K562 (cell line): ENCODE data around the gene OPA1. TPM values are rescaled to one million over a fixed set of nuclear protein-coding genes. Genes with fewer than 3 reads are reported as not detected.

ENCODE experiments used
- ATAC-seq: fragments of 200-7000 bp; cut with Tn5 transposase; 3 replicates; pipeline ENCODE4 v1.9.1; 2020; ENCODE audit warnings: moderate library complexity
- BruUV-seq: library from RNA; stranded (reverse); fragments of 400-500 nt; replicated peaks from 2 replicates; lab custom pipeline; 2021; lab: Mats Ljungman, UMichigan
- CTCF ChIA-PET: fragments of 300-600 bp; formaldehyde crosslinking; extraction: SDS; loops from one replicate; lab custom pipeline; 2021; ENCODE audit warnings: low intra/inter-chr PET ratio; lab: Yijun Ruan, JAX
- POLR2A ChIA-PET: fragments of 300-600, 350-650 bp; sonication (Branson Sonifier 250); formaldehyde crosslinking; extraction: SDS; loops from one replicate; lab custom pipeline; 2021; ENCODE audit warnings: antibody characterized with exemption, inconsistent platforms; lab: Yijun Ruan, JAX
- DNase-seq, 4 experiments: peaks; one replicate each; pipeline versions ENCODE4 v3.0.0 to v3.0.0-alpha.2; 2011 to 2018; ENCODE audit warnings: low spot score in 3 of 4, mixed read lengths in 3 of 4; ENCODE audit errors: extremely low read depth in 1 of 4
- FAIRE-seq: peaks from 2 replicates; lab custom pipeline; 2011; peaks lifted over from hg19 to GRCh38; lab: Jason Lieb, UNC
- H2AFZ ChIP-seq: 2 replicates; pipeline ENCODE4 v1.6.0; 2011; ENCODE audit warnings: low read depth, low read length, control low read depth, inconsistent platforms
- H3K27ac ChIP-seq: fragments of 200-600 bp; 3 replicates; pipeline ENCODE4 v1.8.0; 2011; ENCODE audit warnings: low read depth, mild to moderate bottlenecking, control low read depth, inconsistent platforms, low read length, moderate library complexity, mixed read lengths; ENCODE audit errors: extremely low read depth
- H3K27me3 ChIP-seq, 2 experiments: fragments of 300-600 bp in 1 of 2; 2 replicates in 1 of 2; 3 replicates in 1 of 2; pipeline versions ENCODE4 v1.6.0 to v1.8.0; 2011; ENCODE audit warnings: inconsistent platforms in 2 of 2, low read length in 2 of 2, mild to moderate bottlenecking in 1 of 2, mixed read lengths in 1 of 2, moderate library complexity in 1 of 2; ENCODE audit not compliant: control insufficient read depth in 2 of 2, insufficient read depth in 2 of 2
- H3K36me3 ChIP-seq: fragments of 300-600 bp; 3 replicates; pipeline ENCODE4 v1.8.0; 2011; ENCODE audit warnings: mild to moderate bottlenecking, low read length, inconsistent platforms; ENCODE audit not compliant: control insufficient read depth, insufficient read depth
- H3K4me1 ChIP-seq, 2 experiments: fragments of 200-600 bp in 1 of 2; replicated peaks in 1 of 2; 2 replicates in 1 of 2; 3 replicates in 1 of 2; pipeline versions ENCODE4 v1.5.1 to v1.8.0; 2011; ENCODE audit warnings: inconsistent platforms in 2 of 2, low read length in 2 of 2, mild to moderate bottlenecking in 1 of 2, mixed read lengths in 1 of 2, moderate library complexity in 1 of 2; ENCODE audit not compliant: control insufficient read depth in 2 of 2, insufficient read depth in 2 of 2
- H3K4me2 ChIP-seq: 2 replicates; pipeline ENCODE4 v1.6.1; 2011; ENCODE audit warnings: low read length, control low read depth, inconsistent platforms, mixed read lengths; ENCODE audit not compliant: insufficient read depth
- H3K4me3 ChIP-seq: fragments of 200-600 bp; sonication (generic), shearing (Covaris generic); 2 replicates; pipeline ENCODE4 v1.5.1; 2016; ENCODE audit warnings: control low read depth, inconsistent platforms
- H3K79me2 ChIP-seq: fragments of 200-600 bp; 3 replicates; pipeline ENCODE4 v1.8.0; 2011; ENCODE audit warnings: low read length, inconsistent platforms; ENCODE audit not compliant: control insufficient read depth, insufficient read depth
- H3K9ac ChIP-seq, 2 experiments: 2 replicates each; pipeline versions ENCODE4 v1.6.0 to v1.6.1; 2011; ENCODE audit warnings: low read depth in 2 of 2, low read length in 2 of 2, control low read depth in 1 of 2, inconsistent platforms in 1 of 2, mild to moderate bottlenecking in 1 of 2, mixed read lengths in 1 of 2; ENCODE audit not compliant: insufficient read depth in 1 of 2
- H3K9me1 ChIP-seq: one replicate; pipeline ENCODE4 v1.6.0; 2011; ENCODE audit warnings: inconsistent platforms, mild to moderate bottlenecking, low read length, moderate library complexity; ENCODE audit not compliant: control insufficient read depth, insufficient read depth
- H3K9me3 ChIP-seq: replicated peaks from 2 replicates; pipeline ENCODE4 v1.5.1; 2011; ENCODE audit warnings: low read depth, low read length, inconsistent platforms; ENCODE audit not compliant: control insufficient read depth, insufficient read depth
- H4K20me1 ChIP-seq: replicated peaks from 2 replicates; pipeline ENCODE4 v1.6.1; 2011; ENCODE audit warnings: low read length, inconsistent platforms, mixed read lengths; ENCODE audit not compliant: control insufficient read depth, insufficient read depth
- ARID1B ChIP-seq: fragments of 450-650 bp; IDR thresholded peaks from 2 replicates; pipeline ENCODE4 v1.6.1; 2016; ENCODE audit warnings: antibody characterized with exemption, mild to moderate bottlenecking, inconsistent platforms
- CREB3 ChIP-seq: fragments of 450-650 bp; conservative IDR thresholded peaks from 2 replicates; pipeline ENCODE4 v1.6.1; 2016; ENCODE audit warnings: missing genetic modification characterization, low read depth, mild to moderate bottlenecking, missing compliant biosample characterization, moderate library complexity
- DACH1 ChIP-seq: fragments of 450-650 bp; IDR thresholded peaks from 2 replicates; pipeline ENCODE4 v1.6.1; 2018; ENCODE audit not compliant: partially characterized antibody
- MAX ChIP-seq: sonication (generic); formaldehyde crosslinking; IDR thresholded peaks from 2 replicates; pipeline ENCODE4 v1.9.0; 2022; ENCODE audit warnings: mild to moderate bottlenecking, missing genetic modification reagents
- NCOR1 ChIP-seq: fragments of 450-650 bp; IDR thresholded peaks from 2 replicates; pipeline ENCODE4 v1.6.1; 2016; ENCODE audit warnings: mild to moderate bottlenecking, moderate library complexity
- NR0B1 ChIP-seq: fragments of 450-650 bp; IDR thresholded peaks from one replicate; pipeline ENCODE4 v1.6.1; 2018; ENCODE audit warnings: mild to moderate bottlenecking, moderate library complexity; ENCODE audit not compliant: partially characterized antibody
- PRPF4 ChIP-seq: fragments of 200-400 bp; formaldehyde crosslinking; IDR thresholded peaks from one replicate; pipeline ENCODE4 v1.6.1; 2017; ENCODE audit warnings: low read length, low read depth, mild to moderate bottlenecking; ENCODE audit not compliant: insufficient read depth, poor library complexity, severe bottlenecking
- SMAD3 ChIP-seq: fragments of 450-650 bp; formaldehyde crosslinking; conservative IDR thresholded peaks from 2 replicates; pipeline ENCODE4 v1.4.0; 2020; ENCODE audit warnings: mild to moderate bottlenecking
- SMAD4 ChIP-seq: fragments of 250-450 bp; sonication (Bioruptor Pico); conservative IDR thresholded peaks from 2 replicates; pipeline ENCODE4 v1.8.0; 2021; ENCODE audit warnings: inconsistent platforms, mild to moderate bottlenecking, moderate library complexity
- TEAD4 ChIP-seq, 2 experiments: sonication (generic) in 1 of 2; formaldehyde crosslinking in 1 of 2; IDR thresholded peaks; 2 replicates each; pipeline versions ENCODE4 v1.6.1 to v1.8.0; 2012 to 2022; ENCODE audit warnings: borderline replicate concordance in 1 of 2, inconsistent platforms in 1 of 2, low read length in 1 of 2, mild to moderate bottlenecking in 1 of 2, missing genetic modification reagents in 1 of 2
- TFE3 ChIP-seq: fragments of 450-650 bp; formaldehyde crosslinking; IDR thresholded peaks from 2 replicates; pipeline ENCODE4 v1.4.0; 2020; ENCODE audit warnings: mild to moderate bottlenecking, mixed read lengths
- ZNF274 ChIP-seq: IDR thresholded peaks from 2 replicates; pipeline ENCODE4 v1.6.1; 2011; ENCODE audit warnings: low read depth, mild to moderate bottlenecking, low read length, moderate library complexity, borderline replicate concordance
- WGBS: fragments of 100-300 bp; shearing (Covaris generic); methylation state at CpG from one replicate; pipeline ENCODE4 v1.1.6; 2016; ENCODE audit warnings: low coverage, mixed read lengths; ENCODE audit not compliant: insufficient coverage; ENCODE audit errors: missing lambda C conversion rate; 5-methylcytosine and 5-hydroxymethylcytosine counted together
- in situ Hi-C: fragments of 300-500 bp; cut with MboI; formaldehyde crosslinking; loops from 4 replicates; pipeline ENCODE4 v1.15.0; 2018; ENCODE audit warnings: inconsistent platforms, mixed read lengths
- intact Hi-C: fragments of 100-400 bp; cut with micrococcal nuclease; formaldehyde crosslinking; loops from 2 replicates; pipeline ENCODE4 v1.14.2; 2022
- polyA plus RNA-seq, 8 experiments: library from polyadenylated mRNA; depleted of rRNA in 4 of 8; stranded (reverse) in 5 of 8; unstranded in 3 of 8; fragments of >200 nt; fragmentation: Nextera tagmentation in 2 of 8; fragmentation: Illumina TruSeq in 1 of 8; extraction: Ambion mirVana in 2 of 8; extraction: Trizol in 1 of 8; gene quantifications; 2 replicates each; pipeline versions ENCODE4 v1.2.1 to v1.2.3, GENCODE V29; 2011 to 2014; ENCODE audit warnings: inconsistent platforms in 1 of 8, missing spikeins in 1 of 8
- total RNA-seq, 7 experiments: library from RNA; depleted of rRNA in 6 of 7; stranded (reverse); fragments of >200 nt in 6 of 7; fragmentation: Illumina TruSeq in 2 of 7; extraction: Trizol in 2 of 7; gene quantifications; 2 replicates each; pipeline versions ENCODE4 v1.2.1 to v1.2.3, GENCODE V29; 2011 to 2021; ENCODE audit warnings: low replicate concordance in 1 of 7

Gene OPA1
- total and polyA plus RNA-seq, 9 of the 15 experiments (the other 6 are each of a cell fraction or from before 2014, with no cell fraction given): 19.7 to 127 (median 94.7) TPM

- no peak for TF ChIP-seq MAX (CRISPR knock-in tag)
- TF ChIP-seq PRPF4: no peak
- TF ChIP-seq, all 486 proteins: peak for 20
Measured at GRCh38 chr3:193744048-193744821, 151.2 kb downstream of the OPA1 start (continued).

GRCh38 chr3:193744822-193745684 lies 152.0 kb downstream of the OPA1 start:
- ATAC-seq (peak; percentile 81), FAIRE-seq (peak; percentile 87), DNase-seq (peak in 3 of 4 experiments; percentile 29 to 77 (median 61))
- no peaks in the 10 kb centered on the region for H3K36me3 ChIP-seq
- peak overlapping the region; percentile 99 for H2AFZ ChIP-seq
- 19% methylated on average over 9 of the region's 9 CpGs for WGBS
- H4K20me1 ChIP-seq: no peaks in the 10 kb centered on the region
- H3K4me1 ChIP-seq: peaks cover 6 to 18% of the 10 kb centered on the region in 2 experiments; a peak in 4 of 5 replicates
- peak overlapping the region; percentile 37 to 66; a peak in 3 of 4 replicates for H3K9ac ChIP-seq
- intact Hi-C loops (loop anchor here (10.0 kb wide), 1 partner anchor 80 kb away; no protein-coding TSS in a partner anchor), in situ Hi-C loops (no loop called here)
- peak overlapping the region; percentile 62 for H3K4me2 ChIP-seq
- POLR2A ChIA-PET: interaction anchor here (0.6 to 1.5 kb wide), 9 partner anchors 9 to 843 kb away, joined by 3 to 5 read pairs (median 3); no protein-coding TSS in a partner anchor
- no peaks in the 10 kb centered on the region for H3K9me1 ChIP-seq
- H3K79me2 ChIP-seq: no peaks in the 10 kb centered on the region
- peak overlapping the region; percentile 72 for H3K27ac ChIP-seq
- BruUV-seq: no TSS peak
- no peak overlapping the region for H3K4me3 ChIP-seq
- H3K27me3 ChIP-seq: no peaks in the 10 kb centered on the region
- CTCF ChIA-PET: no interaction called here
- H3K9me3 ChIP-seq: no peaks in the 10 kb centered on the region
- no peak for TF ChIP-seq NR0B1
- TF ChIP-seq ZNF274: no peak
- TF ChIP-seq TFE3 (CRISPR knock-in tag): no peak
- peak; percentile 66 for TF ChIP-seq SMAD4 (CRISPR knock-in tag)
- 0 out of 2 replicates have a peak, but pooled peaks have one; percentile 11 for TF ChIP-seq SMAD3 (CRISPR knock-in tag)
- peak; percentile 53; the same call in 1 of the 2 replicates for TF ChIP-seq CREB3 (tag)
- TF ChIP-seq TEAD4 (IDR thresholded peaks at IDR 0.05; ENCODE audit: low read length): peak; percentile 49
- no peak for TF ChIP-seq TEAD4 (CRISPR knock-in tag; IDR thresholded peaks at IDR 0.05; ENCODE audit: borderline replicate concordance)
- TF ChIP-seq NCOR1: 0 out of 2 replicates have a peak, but pooled peaks have one; percentile 38
- TF ChIP-seq DACH1: peak; percentile 94
- TF ChIP-seq ARID1B: peak; percentile 73
